GM18858 (cell line): ENCODE results near the gene IQGAP1.

ENCODE experiments used
- ATAC-seq: cut with Tn5 transposase; IDR thresholded peaks from one replicate; pipeline ENCODE4 v1.9.1; 2021; ENCODE audit not compliant: unreplicated experiment

The IQGAP1 gene

DNA sequence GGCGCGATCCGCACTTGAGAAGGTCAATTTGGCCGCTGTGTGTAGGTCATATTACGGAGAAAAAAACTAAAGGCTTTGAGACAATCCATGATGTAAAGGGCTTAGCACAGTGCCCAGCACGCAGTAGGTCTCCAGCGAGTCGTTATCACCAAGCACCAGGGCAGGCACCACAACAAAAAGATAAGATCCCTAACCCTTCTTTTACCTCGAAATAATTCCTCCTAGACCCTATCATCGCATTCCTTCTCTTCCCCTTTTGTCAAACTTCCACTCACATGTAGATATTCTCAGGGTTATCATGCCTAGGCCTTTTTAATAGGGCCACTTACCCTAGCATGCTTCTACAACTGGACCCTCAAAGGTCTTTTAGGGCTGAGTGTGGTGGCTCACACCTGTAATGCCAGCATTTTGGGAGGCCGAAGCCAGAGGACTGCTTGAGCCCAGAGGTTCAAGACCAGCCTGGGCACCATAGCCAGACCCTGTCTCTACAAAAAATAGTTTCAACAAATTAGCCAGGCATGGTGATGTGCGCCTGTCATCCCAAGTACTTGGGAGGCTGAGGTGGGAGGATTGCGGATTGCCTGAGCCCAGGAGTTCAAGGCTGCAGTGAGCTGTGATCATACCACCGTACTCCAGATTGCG, 22.5 kb upstream of the IQGAP1 start:
- no peak for ATAC-seq

DNA sequence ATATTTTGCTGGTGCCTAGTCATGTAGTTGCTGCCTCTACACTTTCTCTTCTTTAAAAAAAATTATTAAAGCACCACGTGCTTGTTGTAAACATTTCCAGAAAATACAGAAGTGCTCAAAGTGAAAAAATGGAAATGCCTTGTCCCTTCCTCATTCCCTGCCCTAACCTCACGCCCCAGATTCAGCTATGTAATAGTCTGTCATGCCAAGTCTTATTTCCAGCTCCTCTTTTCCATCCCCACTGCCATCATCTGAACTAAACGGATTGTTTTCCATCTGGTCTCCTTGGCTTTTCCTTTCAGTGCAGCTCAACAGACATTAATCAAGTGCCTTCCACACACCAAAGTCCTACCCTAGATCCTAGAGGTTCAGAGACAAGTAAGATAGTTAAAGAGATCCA, 20.5 kb upstream of the IQGAP1 start:
- no peak for ATAC-seq

DNA sequence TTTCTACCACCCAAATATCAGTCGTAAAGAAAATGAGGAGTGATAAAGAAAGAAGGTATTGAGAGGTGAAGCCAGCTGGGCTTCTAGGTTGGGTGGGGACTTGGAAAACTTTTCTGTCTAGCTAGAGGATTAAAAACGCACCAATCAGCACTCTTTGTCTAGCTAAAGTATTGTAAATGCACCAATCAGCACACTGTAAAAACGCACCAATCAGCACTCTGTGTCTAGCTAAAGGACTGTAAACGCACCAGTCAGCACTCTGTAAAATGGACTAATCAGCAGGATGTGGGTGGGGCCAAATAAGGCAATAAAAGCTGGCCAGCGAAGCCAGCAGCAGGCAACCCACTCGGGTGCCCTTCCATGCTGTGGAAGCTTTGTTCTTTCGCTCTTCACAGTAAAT, 13.0 kb upstream of the IQGAP1 start:
- no peak for ATAC-seq

DNA sequence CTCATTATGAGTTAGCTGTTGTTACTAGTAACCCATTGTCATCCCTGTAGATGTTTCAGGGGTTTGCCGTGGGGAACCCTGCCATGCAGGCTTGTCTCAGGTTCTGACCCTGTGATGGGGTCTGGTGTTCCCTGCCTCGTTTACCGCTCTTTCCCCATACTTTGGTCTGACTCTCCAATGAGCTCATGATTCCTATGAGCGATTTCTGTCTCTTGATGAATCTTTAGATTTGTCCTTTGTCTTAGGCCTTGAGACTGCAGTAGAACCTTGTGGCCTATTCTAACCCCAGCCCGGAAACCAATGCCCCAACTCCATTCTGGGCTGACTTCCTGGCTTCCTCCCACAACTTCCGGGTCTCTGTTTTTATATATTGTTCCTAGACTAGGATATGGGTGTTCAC, 11.3 kb upstream of the IQGAP1 start:
- ATAC-seq = no peak

DNA sequence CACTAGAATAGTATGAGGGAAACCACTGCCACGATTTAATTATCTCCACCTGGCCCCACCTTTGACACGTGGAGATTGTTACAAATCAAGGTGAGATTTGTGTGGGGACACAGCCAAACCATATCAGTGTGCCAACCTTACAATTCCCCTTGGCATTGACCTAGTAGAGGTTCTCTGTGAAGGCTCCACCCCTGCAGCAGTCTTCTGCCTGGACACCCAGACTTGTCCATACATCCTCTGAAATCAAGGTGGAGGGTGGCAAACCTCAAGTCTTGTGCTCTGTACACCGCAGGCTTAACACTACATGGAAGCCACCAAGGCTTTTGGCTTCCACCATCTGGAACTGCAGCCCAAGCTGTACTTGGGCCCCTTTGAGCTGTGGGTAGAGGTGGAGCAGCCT, 8.8 kb upstream of the IQGAP1 start:
- no peak for ATAC-seq

DNA sequence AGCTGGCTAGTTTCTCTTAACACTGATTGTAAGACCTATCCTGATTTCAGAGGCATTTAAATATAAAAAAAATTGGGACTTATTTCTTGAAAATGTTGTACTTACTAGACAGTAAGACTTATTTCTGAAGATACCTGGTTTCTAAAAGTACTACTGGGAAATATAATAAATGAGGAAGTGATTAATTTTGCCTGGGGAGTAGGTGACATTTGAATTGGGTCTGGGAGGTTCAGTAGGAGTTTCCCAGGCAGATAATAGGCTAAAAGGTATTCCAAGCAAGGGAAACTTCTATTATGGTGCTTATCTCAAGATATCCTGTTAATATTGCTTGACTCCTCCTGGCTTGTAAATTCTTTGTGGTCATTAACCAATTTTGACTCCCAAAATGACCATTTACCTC, 6.5 kb upstream of the IQGAP1 start:
- ATAC-seq = no peak

DNA sequence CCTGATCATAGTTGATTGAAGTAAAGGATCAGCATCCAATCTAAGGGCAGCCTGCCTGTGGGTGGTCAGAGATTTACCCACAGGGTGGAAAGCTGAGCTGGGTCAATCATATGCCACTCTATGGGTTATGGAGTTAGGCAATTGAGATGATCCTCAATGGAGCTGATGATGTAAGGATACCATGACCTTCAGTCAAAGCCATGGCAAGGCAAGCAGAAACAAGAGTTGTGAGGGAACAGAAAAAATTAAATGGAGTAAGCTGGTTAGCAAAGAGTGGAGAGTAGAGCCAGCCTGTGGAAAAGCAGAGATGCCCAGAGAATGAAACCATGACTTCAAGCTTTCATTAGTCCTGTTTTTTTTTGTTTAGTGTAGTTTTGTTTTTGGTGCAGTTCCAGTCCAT, 5.7 kb upstream of the IQGAP1 start:
- ATAC-seq = no peak

DNA sequence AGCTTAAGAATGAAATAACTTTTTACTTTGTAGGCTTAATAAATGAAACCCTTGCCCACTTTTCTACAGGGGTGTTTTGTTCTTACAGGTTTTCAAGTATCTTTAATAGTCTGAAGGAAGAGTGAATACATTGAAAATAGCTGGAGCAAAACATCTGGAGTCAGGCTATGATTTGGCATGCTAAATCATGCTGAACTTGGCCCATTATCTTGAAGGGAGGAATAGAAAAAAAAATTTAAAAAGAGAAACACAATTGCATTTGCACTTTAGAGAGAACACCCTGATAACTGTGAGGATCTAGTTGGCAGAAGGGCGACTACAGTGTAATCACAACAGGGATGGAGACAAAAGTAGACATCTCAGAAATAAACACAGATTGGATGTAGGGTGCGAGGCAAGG, 1.8 kb upstream of the IQGAP1 start:
- ATAC-seq = no peak

DNA sequence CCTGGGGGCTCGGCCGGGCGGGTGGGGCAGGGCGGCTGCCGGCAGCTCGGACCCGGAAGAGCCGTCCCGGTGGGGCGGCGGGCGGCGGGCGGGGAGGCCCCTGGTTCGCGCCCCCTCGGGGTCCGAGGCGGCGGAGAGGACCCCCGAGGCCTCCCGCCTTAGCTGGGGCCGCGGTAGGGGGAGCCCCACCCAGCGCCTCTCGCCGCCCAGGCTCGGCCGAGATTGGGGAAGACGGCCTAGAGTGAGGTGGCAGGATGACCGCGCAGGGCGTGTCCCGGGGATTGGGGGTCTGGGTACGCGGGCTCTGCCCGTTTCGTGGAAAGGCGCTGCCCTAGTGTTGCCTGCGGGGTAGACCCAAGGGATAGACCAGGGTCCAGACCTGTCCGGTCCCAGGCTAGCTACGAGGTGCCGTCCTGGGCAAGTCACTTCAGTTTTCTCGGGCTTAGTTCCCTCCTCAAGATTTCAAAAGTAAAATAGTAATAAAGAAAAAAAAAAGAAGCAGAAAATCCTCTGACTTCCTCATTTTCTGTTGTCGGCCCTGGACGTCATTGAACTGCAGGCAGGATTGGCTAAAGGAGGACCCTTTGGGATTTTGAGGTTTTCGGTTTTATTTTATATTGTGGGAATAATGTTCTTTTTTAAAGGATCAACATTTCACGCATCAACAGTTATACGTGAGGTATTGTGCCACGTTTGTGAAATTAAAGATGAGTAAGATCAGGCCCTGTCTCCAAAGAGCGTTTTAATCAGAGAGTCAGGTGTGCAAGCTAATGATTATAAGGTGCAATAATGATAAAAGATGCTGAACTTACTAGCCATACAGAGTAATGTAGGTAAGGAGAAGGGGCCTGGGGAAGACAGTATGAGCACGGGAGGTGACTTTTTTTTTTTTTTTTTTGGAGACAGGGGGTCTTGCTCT, 679 bp downstream of the IQGAP1 start:
- peak; percentile 30 for ATAC-seq

DNA sequence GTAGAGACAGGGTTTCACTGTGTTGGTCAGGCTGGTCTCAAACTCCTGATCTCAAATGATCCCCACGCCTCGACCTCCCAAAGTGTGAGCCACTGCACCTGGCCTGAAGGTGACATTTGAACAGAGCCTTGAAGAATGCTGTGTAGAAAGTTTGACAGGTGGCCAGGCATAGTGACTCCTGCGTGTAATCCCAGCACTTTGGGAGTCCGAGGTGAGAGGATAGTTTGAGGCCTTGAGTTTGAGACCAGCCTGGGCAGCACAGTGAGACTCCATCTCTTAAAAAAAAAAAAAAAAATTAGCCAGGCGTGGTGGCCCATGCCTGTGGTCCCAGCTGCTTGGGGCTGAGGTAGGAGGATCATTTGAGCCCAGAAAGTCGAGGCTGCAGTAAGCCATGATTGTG, 1.5 kb downstream of the IQGAP1 start:
- no peak for ATAC-seq

DNA sequence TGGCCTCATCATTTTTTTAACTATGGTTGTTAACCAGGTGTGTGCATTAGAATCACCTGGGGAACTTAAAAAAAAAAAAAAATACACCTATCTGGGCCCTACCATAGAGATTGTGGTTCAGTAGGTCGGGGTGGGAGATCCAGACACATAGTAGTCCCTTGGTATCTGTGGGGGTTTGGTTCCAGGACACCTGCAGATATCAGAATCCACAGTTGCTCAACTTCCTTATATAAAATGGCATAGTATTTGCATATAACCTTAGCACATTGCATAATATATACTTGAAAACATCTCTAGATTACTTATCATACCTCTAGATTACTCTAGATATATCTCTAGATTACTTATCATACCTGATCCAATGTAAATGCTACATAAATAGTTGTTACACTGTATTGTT, 5.0 kb downstream of the IQGAP1 start:
- ATAC-seq = no peak

DNA sequence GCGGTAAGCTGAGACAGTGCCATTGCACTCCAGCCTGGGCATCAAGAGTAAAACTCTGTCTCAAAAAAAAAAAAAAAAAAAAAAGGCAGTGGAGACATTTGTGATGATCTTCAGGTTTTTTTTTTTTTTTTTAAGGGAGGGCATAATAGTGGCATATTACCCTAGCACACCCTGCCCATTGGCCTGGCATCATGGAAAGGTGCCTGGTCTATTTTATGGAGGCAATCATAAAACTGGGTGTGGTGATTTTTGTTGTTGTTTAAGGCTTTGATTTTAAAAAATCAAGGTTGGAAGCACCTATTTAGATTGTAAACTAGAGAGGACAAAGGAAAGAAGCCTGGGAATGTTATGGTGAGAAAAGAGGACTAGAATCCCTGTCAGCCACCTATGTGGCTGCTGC, 6.0 kb downstream of the IQGAP1 start:
- no peak for ATAC-seq

DNA sequence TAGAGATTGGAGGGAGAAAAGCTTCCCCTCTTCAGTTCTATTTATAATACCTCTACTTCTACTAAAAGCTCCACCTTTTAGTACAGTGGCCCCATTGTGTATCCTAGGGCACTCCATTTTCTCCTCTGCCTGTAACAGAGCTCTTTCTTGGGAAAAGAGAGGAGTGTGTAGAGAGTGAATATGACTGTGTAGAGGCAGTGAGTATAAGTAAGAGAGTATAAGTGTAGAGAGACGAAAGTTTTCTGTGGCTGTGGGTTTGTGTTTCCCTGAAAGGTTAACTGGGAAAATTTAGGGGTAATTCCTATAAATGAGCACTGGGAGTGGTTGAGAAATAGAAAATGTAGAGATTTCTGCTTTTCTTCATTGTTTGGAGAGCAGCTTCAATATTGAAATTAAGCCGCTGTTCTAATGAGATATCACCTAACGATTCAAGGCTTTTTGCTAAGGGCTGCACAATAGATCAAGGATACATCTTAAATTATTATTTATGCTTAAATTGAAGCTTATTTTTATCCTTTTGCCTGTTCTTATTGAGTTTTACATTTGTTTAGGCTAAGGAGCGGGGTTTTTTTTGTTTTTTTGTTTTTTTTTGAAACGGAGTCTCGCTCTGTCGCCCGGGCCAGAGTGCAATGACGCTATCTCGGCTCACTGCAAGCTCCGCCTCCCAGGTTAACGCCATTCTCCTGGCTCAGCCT, 6.9 kb downstream of the IQGAP1 start:
- no peak for ATAC-seq

DNA sequence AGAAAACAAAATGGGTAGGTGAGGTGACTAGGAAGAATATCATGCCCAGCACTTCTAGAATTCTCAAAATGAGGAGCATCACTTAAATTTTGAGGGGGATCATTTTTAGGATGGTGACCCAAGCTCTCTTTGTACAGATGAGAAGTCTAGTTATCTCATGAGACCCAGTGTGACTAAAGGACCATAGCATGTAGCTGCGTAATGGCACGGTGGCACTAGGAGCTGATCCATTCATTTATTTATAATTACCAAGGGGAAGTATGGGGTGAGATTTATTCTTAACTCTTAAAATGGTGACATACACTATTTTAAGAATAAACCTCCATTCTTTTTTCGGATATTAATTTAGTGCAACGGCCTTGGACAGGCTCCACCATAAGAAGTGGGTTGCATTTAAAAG, 8.3 kb downstream of the IQGAP1 start:
- ATAC-seq = no peak

DNA sequence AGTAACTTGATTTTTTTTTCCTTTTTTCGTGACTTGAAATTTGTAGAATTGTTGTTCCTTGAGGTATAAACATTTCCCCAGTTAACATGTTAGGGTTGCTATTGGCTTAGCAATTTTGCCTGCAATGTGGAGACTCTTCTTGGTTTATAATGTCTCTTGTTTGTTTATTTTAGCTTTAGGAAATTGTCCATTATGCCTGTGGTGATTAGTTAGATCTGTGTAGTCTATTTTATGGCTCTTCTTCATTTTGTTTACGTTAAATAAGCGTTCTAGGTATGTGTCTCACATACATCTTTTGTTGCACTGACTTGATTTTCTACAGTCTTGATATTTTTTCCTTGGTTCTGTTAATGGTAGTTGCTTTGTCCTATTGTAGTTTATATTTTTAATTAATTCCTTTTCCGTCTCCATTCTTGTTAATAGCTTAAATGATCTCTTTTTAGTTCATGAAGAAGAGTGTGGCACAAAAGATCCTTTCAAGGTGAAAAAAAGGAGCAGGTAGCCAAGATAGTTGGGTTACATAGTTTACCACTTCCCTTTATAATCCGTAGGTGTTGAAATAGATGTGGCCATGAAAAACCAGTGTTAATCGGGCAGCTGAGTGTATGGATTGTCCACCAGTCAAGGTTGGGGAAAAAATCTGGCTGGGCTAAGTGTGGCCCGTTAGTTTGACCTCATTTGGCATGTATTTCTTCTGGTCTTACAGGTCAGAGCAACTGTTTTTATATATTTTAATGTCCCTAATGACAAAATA, 12.1 kb downstream of the IQGAP1 start:
- ATAC-seq = no peak

DNA sequence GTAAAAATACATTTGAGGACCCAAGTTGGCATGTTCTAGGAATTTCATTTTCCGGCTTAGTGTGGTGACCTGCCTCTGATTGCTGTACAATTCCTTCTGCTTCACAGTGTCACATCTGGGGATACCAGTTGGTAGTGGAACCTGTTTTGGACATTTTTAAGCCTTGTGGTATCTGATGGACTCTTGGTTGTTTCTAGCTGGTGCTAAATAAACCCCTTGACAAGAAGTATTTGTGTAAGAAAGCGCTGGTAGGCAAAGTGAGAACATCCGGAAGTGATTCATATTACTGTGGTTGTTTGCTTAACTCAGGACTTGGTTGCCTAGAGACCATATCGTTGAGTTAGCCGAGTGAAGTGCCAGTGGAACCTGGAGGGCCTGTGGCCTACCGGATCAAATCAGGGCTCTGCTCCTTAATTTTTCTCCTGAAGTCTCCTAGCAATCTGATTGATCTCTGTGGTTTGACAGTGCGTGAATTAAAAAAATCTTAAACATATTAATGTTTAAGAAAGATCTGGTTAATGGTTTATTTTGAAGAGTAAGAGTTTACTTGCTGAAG, 12.8 kb downstream of the IQGAP1 start:
- peak; percentile 95 for ATAC-seq

DNA sequence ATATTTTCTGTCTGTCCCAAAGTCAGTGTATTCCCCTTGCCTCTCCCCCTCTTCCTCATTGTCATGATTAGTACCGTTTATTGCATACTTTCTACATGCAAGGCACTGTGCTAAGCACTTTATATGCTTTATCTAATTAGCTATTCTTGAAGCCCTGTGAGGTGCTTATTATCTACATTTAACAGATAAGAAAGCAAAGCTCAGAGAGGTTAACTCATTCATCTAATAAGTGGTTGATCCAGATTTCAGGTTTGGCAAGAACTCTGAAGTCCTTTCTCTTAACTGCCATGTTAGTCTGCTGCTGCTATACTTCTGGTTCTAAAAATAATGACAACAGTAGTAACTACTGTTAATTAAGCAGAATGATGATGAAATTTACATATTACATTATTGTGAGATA, 13.5 kb downstream of the IQGAP1 start:
- no peak for ATAC-seq

DNA sequence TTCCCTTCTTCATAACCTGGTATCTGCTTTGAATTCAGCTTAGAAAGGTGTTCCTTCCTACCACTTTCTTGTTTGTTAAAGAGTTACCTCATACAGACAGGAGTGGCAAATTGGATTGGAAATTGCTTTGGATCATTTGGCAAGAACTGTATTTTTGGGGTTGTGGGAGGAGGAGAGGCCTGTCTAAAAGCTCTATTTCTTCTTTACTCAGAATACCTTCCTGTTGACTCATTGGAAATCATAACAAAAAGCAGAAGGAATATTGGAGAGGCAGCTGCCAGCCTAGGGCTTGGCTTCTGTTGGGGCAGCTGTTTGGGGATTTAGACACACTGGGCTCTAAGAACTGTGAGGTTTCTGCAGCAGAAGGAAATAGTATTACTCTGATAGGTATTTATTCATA, 14.2 kb downstream of the IQGAP1 start:
- ATAC-seq = no peak

DNA sequence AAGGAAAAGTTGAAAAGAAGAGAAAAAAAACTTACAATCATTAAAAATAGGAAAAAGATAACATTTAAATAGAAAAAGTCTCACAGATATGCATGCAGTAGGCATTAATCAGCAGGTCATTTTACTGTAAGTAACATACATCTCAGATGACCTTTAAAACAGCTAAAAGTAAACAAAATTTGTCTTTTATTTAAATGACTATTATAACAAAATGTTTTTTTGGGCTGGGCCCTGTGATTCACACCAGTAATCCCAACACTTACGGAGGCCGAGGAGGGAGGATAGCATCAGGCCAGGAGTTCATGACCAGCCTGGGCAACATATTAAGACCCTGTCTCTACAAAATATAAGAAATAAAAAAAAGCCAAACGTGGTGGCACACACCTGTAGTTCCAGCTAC, 14.7 kb downstream of the IQGAP1 start:
- ATAC-seq = no peak

DNA sequence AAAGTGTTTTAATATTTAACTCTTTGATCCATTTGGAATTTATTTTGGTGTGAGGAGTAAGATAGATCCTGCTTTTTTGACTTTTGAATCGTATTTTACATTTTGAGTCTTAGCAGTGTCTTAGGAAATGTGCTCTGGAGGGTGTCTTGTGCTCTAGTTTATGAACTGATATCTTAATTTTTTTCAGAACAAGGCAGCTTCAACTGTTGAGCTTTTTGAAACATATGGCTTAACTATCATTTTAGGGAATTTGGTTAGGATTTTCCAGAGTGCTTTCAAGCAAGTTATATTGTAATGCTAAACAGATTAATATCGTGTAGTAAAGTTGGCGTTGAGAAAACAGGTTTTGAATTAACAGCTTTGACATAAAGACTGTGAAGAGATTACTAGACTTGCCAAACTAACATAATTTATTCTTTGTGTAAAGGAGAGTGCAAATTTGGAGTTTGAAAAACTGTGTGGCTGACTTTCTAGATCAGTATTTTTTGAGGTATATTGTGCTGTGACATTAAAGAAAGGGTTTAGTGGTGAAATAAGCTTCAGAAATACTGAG, 17.1 kb downstream of the IQGAP1 start:
- no peak for ATAC-seq

DNA sequence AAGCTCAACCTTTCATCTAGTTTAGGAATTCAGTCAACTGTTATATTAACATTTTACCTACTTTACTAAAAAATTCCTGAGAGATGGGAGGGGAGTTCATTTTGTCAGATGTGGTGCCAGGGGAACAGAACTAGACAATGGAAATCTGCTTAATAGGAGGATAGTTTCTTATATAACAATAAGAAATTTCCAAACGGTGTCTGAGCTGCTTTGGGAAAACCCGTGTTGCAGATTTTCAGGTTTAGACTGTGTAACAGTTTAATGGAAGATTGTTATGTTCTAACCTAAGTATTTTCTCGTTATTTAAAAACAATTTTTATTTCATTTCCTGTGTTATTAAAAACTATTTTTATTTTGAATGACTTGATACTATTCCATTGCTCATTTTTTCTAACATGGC, 19.3 kb downstream of the IQGAP1 start:
- ATAC-seq = no peak
